Measurements from ENCODE around the gene CD46.

CD46 gene

DNA sequence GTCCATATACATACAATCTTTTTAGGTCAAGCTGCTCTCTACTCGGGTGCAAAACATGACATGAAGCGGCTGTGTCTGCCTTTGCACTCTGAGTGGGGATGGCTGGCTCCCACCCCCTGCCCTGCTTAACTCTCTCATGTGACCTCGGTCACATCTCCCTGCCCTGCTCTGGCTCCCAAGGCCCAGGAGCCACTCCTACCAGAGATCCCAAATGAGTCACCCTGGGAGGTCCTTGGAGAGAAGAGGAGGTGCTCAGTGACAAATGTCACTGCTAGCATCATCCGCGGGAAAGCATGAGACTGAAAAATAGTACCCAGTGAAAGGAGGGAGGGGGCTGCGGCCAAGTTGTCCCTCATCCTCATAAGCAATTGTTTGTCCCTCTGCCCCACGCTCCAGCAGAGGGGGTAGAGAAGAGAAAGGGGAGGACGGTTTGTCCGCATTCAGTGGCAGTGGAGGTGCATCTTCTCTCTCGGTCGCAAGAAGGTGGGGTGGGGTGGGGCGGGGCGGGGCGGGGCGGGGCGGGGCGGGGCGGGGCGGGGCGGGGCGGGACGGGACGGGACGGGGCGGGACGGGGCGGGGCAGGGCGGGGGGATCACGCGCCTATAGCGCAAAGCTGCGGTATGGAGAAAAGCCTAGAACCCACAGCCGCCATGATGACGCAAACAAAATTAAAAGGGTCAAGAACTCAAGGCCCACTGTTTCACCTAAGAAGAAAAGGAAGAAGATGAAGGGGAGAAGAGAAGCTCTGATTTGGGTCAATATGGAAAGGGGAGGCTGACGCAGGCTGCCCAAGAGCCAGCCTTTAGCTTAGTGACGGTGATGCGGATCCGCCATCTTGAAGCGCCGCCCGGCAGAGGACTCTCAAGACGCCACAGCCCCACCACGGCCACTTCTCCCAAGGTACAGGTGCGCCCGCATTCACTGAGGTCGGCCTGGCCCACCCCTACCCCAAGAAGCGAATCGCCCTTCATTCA lies 66.2 kb downstream of the CD46 start:
- H3K9ac ChIP-seq (ENCODE audit: low read length) = peak overlapping the region; percentile 100

DNA sequence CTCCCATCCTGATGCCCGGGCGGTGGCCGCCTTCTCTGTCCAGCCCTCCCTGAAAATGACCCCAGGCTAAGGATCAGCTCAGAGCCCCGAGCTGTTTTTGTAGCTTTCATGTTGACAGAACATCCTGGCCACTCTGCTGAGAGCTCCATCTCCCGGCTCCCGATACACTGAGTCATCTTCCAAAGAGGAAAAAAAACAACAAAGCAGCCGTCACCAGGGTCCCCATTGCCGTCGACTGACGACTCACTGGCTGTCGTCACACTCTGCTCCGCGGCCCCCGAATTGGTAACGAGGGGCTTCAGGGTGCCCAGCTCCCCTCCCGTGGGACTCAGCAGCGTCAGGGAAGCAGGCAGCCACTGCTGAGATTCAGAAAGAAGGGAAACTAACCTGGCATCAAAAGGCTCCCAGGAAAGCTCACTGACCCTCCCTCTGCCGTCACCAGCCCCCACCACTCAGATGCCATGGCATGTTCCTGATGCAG lies 67.2 kb downstream of the CD46 start:
- Histone ChIP-seq H3K9me3 (ENCODE audit: low read length) (no peaks in the 10 kb centered on the region), H3K27ac (ENCODE audit: low read depth, low read length) (peak overlapping the region; percentile 66), H3K4me1 (ENCODE audit: insufficient read depth, low read length) (peaks cover 64% of the 10 kb centered on the region), H3K4me3 (ENCODE audit: low read depth in 1 of 2, low read length in 2 of 2) (peak overlapping the region; percentile 21 to 98), H3K36me3 (ENCODE audit: insufficient read depth, low read length) (peaks cover 51% of the 10 kb centered on the region), H3K27me3 (ENCODE audit: control insufficient read depth in 1 of 2, insufficient read depth in 2 of 2, low read length in 2 of 2) (no peaks in the 10 kb centered on the region), H3K9ac (ENCODE audit: low read length) (peak overlapping the region; percentile 100)

More for the DNA sequence above, 66.2 kb downstream of the CD46 start:
- Histone ChIP-seq H3K9me3 (ENCODE audit: low read length) (no peaks in the 10 kb centered on the region), H3K27ac (ENCODE audit: low read depth, low read length) (peak overlapping the region; percentile 66), H3K27me3 (ENCODE audit: control insufficient read depth in 1 of 2, insufficient read depth in 2 of 2, low read length in 2 of 2) (no peaks in the 10 kb centered on the region), H3K4me3 (ENCODE audit: low read depth in 1 of 2, low read length in 2 of 2) (peak overlapping the region in 1 of 2 donors; percentile 98), H3K36me3 (ENCODE audit: insufficient read depth, low read length) (peaks cover 61% of the 10 kb centered on the region), H3K4me1 (ENCODE audit: insufficient read depth, low read length) (peaks cover 72% of the 10 kb centered on the region)

DNA sequence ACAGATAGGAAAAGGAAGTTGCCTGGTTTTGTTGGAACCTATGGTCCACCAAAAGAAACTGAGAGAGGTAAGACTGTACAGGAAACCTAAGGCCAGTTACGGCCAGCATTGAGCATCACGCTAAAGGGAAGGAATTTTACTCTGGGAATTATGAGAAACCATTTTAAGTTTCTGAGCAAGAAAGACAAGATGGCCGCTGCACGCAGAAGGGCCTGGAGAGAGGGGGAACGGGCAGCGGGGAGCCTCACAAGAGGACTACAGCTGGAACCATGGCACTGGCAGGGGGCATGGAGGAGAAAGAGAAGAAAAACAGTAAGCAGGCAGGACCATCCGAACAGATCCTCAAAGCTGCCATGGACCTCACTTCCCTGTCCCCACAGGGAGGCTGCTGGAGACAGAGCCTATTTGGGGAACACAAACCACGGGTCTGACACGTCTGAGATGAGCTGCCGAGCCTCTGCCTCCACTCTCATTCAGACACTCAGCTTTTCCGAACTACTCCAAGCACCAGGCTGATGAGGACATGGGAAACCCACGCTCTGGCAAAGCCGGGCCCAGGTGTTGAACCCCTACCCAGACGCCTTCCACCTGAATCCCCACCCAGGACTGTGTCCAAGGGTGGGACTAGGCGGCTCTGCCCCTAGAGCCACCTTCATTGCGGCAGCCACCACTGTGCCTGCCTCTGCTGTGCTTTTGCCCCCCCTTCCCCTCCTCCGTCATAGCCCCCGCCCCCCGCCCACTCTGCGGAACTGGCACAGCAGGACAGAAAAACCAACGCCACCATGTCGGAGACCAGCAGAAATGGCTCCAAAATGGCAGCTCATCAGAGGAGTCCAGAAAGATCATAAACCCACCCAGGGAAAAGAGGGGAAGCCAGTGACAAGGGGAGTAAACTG lies 69.0 kb downstream of the CD46 start:
- no peaks in the 10 kb centered on the region for H3K9me3 ChIP-seq (ENCODE audit: low read length)
- H3K36me3 ChIP-seq (ENCODE audit: insufficient read depth, low read length) = peaks cover 33% of the 10 kb centered on the region
- H3K9ac ChIP-seq (ENCODE audit: low read length) = peak overlapping the region; percentile 100
- H3K27ac ChIP-seq (ENCODE audit: low read depth, low read length) = peak overlapping the region; percentile 100
- peak overlapping the region; percentile 66 to 98 for H3K4me3 ChIP-seq (ENCODE audit: low read depth in 1 of 2, low read length in 2 of 2)
- no peaks in the 10 kb centered on the region for H3K27me3 ChIP-seq (ENCODE audit: control insufficient read depth in 1 of 2, insufficient read depth in 2 of 2, low read length in 2 of 2)
- peaks cover 64% of the 10 kb centered on the region for H3K4me1 ChIP-seq (ENCODE audit: insufficient read depth, low read length)

DNA sequence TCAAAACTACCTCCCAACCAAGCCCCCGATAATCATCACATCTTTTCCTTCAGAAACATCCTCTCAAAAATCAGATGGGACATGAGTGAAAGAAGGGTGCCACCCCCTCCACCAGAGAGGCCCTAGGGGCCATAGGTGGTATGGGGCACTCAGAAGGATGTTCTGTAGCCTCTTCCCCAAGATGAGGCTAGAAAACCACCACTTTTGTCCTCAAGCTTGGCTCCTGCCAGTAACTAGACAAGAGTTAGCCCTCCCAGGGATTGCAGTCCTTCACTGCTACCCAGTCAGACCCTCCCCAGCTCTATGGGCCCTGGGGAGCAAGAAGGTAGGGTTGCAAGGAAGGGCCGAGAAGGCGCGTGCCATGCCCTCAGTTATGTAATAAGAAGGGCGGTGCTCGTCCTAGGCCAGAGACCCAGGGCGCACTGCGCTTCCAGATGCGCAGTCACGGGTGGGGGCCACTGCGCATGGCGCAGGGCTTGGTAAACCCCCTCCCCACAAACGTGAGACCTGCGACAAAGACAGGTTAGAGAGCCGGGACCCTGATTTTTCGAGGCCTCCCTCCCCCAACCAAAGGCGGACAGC lies 69.7 kb downstream of the CD46 start:
- H3K27ac ChIP-seq (ENCODE audit: low read depth, low read length) = peak overlapping the region; percentile 100
- H3K27me3 ChIP-seq (ENCODE audit: control insufficient read depth in 1 of 2, insufficient read depth in 2 of 2, low read length in 2 of 2) = no peaks in the 10 kb centered on the region
- peak overlapping the region; percentile 100 for H3K9ac ChIP-seq (ENCODE audit: low read length)
- peaks cover 26% of the 10 kb centered on the region for H3K36me3 ChIP-seq (ENCODE audit: insufficient read depth, low read length)
- H3K4me1 ChIP-seq (ENCODE audit: insufficient read depth, low read length) = peaks cover 63% of the 10 kb centered on the region
- no peaks in the 10 kb centered on the region for H3K9me3 ChIP-seq (ENCODE audit: low read length)
- H3K4me3 ChIP-seq (ENCODE audit: low read depth in 1 of 2, low read length in 2 of 2) = peak overlapping the region; percentile 66 to 98

DNA sequence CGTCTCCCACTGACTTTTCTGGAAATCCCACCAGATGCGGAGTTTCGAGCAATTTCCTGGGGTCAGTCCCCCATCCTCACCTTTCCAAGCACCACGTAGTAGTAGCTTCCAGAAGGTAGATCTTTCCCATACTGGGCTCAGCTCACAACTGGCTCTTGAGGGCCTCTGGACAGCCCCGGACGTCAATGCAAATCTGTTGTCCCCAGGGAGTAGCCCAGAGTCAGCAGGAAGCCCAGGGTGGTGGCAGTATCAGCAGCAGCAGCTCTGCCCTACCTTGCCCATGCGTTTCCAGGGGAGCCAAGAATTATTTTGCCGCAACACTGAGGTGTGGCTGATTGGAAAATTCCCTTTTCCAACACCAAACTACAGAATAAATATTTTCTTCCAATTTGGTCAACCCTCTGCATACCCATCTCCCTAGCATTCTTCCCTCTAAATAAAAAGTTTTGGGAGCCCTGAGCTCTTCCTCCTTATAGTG lies 70.3 kb downstream of the CD46 start:
- Histone ChIP-seq H3K36me3 (ENCODE audit: insufficient read depth, low read length) (peaks cover 20% of the 10 kb centered on the region), H3K4me1 (ENCODE audit: insufficient read depth, low read length) (peaks cover 63% of the 10 kb centered on the region)

DNA sequence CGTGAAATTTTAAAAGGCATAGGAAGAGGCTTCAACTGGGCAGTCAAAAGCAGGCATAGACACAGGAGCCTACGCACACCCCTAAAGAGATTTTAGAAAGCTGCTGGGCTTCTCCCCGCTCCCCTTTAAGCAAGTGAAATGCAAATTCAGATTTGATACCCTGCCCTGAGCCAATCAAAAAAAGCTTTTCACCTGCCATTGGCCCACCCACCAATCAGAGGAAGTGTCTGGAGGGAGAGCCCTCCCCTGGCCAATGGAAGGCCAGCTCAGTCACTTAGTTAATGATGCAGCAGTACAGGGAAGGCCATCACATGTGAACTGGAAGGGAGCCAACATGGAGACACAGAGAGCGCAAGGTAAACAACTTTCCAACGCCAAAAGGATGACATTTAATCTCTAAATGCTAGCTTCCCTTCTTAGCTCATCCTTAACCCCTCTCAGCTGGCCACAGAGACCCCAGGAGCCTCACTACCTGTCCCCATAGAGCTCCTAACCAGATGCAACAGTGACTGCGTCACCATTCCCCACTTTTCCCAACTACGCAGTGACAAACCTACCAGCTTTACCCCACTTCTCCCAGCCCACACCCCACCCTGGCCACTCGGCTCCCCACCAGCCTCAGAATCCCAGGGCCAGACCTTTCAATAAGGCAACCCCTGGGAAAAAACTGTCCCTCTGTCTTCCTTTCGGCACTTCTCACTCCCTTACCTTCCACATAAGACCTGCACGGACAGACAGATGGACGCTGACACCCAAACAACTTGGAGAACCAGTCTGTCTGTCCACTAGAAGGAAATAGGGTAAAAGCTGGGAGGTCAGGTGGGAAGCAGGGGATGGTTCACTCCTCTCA lies 71.0 kb downstream of the CD46 start:
- peak overlapping the region; percentile 90 to 98 for H3K4me3 ChIP-seq (ENCODE audit: low read depth in 1 of 2, low read length in 2 of 2)
- peak overlapping the region; percentile 100 for H3K9ac ChIP-seq (ENCODE audit: low read length)
- no peaks in the 10 kb centered on the region for H3K27me3 ChIP-seq (ENCODE audit: control insufficient read depth in 1 of 2, insufficient read depth in 2 of 2, low read length in 2 of 2)
- peak overlapping the region; percentile 100 for H3K27ac ChIP-seq (ENCODE audit: low read depth, low read length)
- H3K4me1 ChIP-seq (ENCODE audit: insufficient read depth, low read length) = peaks cover 63% of the 10 kb centered on the region
- no peaks in the 10 kb centered on the region for H3K9me3 ChIP-seq (ENCODE audit: low read length)
- H3K36me3 ChIP-seq (ENCODE audit: insufficient read depth, low read length) = peaks cover 13% of the 10 kb centered on the region

More for the DNA sequence above, 70.3 kb downstream of the CD46 start:
- no peaks in the 10 kb centered on the region for H3K9me3 ChIP-seq (ENCODE audit: low read length)
- no peaks in the 10 kb centered on the region for H3K27me3 ChIP-seq (ENCODE audit: control insufficient read depth in 1 of 2, insufficient read depth in 2 of 2, low read length in 2 of 2)
- peak overlapping the region; percentile 100 for H3K9ac ChIP-seq (ENCODE audit: low read length)
- H3K27ac ChIP-seq (ENCODE audit: low read depth, low read length) = peak overlapping the region; percentile 100
- peak overlapping the region; percentile 66 to 98 for H3K4me3 ChIP-seq (ENCODE audit: low read depth in 1 of 2, low read length in 2 of 2)

DNA sequence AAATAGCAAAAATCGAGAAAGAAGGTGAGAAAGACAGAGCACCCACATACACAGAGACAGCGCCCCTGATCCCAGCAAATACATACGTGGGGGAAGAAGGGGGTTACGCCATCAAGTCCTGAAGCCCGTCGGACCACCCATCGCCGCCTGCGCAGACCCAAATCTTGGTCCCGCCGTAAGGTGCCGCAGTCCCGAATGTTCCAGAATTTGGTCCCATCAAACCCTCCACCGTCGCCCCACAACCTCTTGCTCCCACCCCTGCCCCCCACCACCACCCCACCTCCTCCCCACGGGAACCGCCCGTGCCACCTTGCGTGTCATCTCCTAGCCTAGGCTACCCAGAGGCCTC lies 71.7 kb downstream of the CD46 start:
- Histone ChIP-seq H3K36me3 (ENCODE audit: insufficient read depth, low read length) (peaks cover 10% of the 10 kb centered on the region), H3K4me3 (ENCODE audit: low read depth in 1 of 2, low read length in 2 of 2) (peak overlapping the region; percentile 90 to 98), H3K9me3 (ENCODE audit: low read length) (no peaks in the 10 kb centered on the region), H3K27ac (ENCODE audit: low read depth, low read length) (peak overlapping the region; percentile 100), H3K27me3 (ENCODE audit: control insufficient read depth in 1 of 2, insufficient read depth in 2 of 2, low read length in 2 of 2) (no peaks in the 10 kb centered on the region), H3K4me1 (ENCODE audit: insufficient read depth, low read length) (peaks cover 66% of the 10 kb centered on the region), H3K9ac (ENCODE audit: low read length) (peak overlapping the region; percentile 100)

DNA sequence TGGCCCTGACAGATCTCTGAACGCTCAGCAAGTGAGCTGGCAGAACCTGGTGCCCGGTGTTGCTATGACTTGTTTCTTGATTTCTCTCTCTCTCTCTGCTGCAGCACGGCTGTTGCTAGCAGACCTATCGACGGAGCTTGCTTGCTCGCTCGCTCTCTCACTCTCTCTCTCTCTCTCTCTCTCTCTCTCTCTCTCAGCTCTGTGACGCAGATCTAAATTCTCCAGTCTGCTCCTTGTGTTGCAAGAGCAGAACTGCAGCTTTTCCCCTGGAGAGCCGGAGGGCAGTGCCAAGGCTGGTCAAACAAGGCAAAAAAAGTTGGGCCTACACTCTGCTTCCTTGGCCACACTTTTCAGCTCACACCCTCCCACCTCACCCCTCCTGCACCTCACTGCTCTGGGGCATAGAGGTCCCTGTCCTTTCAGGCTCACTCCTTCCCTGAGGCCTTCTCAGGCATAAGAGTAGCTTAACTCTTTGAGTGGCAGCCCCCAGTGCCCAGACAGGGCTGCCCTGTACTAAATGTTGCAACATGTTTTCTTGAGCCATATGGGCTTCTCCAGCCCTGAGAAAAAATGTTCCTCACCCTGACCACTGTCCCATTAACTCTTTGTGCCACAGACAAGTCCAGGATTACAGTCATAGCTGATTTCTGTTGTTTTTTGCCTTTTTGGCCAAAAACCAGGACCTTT lies 72.2 kb downstream of the CD46 start:
- Histone ChIP-seq H3K36me3 (ENCODE audit: insufficient read depth, low read length) (peaks cover 7% of the 10 kb centered on the region), H3K4me1 (ENCODE audit: insufficient read depth, low read length) (peaks cover 66% of the 10 kb centered on the region), H3K4me3 (ENCODE audit: low read depth in 1 of 2, low read length in 2 of 2) (peak overlapping the region; percentile 90 to 98), H3K27me3 (ENCODE audit: control insufficient read depth in 1 of 2, insufficient read depth in 2 of 2, low read length in 2 of 2) (no peaks in the 10 kb centered on the region), H3K9ac (ENCODE audit: low read length) (peak overlapping the region; percentile 72), H3K27ac (ENCODE audit: low read depth, low read length) (peak overlapping the region; percentile 100), H3K9me3 (ENCODE audit: low read length) (no peaks in the 10 kb centered on the region)

DNA sequence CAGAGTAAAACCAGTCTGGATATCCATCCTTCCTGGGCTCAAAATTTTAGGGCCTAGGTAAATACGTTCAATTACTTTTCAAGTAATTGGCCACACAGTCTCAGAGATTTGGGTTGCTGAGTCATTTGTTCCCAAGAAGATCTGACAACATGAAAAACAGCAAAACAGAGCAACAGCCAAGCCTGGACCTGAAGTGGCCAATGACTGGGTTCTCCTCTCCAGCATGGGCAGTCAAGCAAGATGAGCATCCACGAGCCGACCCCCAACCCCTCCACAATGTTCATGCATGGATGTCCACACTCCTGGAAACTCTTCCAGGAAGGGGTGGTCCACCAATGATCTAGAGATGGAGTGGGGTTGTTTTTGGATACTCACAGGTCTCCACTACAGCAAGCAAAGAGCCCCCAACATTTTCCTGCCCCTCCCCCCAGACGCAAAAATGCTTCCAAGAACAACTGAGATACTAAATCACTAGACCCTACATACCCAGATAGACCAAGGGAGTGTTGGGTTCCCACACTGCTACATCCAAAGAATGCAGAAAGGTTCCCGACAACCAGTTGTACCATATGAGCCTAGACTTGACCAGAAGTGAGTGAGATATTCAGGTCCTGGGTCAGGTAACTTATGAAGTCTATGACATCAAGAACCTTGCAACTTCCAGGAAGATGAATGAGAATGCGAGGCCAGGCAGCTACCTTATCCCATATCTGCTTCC lies 73.0 kb downstream of the CD46 start:
- Histone ChIP-seq H3K9ac (ENCODE audit: low read length) (peak overlapping the region; percentile 72), H3K9me3 (ENCODE audit: low read length) (no peaks in the 10 kb centered on the region), H3K4me1 (ENCODE audit: insufficient read depth, low read length) (peaks cover 66% of the 10 kb centered on the region), H3K27me3 (ENCODE audit: control insufficient read depth in 1 of 2, insufficient read depth in 2 of 2, low read length in 2 of 2) (no peaks in the 10 kb centered on the region), H3K4me3 (ENCODE audit: low read depth in 1 of 2, low read length in 2 of 2) (peak overlapping the region; percentile 31 to 98), H3K27ac (ENCODE audit: low read depth, low read length) (peak overlapping the region; percentile 100), H3K36me3 (ENCODE audit: insufficient read depth, low read length) (peaks cover 2% of the 10 kb centered on the region)

All from muscle layer of colon (tissue), 2 donors.